C4-2B (cell line): Measurements from ENCODE around the gene TTF1.

Source experiments
- H3K27ac ChIP-seq: fragments of 450-650 bp; 2 replicates; pipeline ENCODE4 v1.5.1; 2017
- CTCF ChIP-seq: fragments of 450-650 bp; conservative IDR thresholded peaks from 2 replicates; pipeline ENCODE4 v1.5.1; 2017; ENCODE audit warnings: mild to moderate bottlenecking
- ZFX ChIP-seq: fragments of 450-650 bp; IDR thresholded peaks from 2 replicates; pipeline ENCODE4 v1.6.1; 2017

TTF1 gene

DNA sequence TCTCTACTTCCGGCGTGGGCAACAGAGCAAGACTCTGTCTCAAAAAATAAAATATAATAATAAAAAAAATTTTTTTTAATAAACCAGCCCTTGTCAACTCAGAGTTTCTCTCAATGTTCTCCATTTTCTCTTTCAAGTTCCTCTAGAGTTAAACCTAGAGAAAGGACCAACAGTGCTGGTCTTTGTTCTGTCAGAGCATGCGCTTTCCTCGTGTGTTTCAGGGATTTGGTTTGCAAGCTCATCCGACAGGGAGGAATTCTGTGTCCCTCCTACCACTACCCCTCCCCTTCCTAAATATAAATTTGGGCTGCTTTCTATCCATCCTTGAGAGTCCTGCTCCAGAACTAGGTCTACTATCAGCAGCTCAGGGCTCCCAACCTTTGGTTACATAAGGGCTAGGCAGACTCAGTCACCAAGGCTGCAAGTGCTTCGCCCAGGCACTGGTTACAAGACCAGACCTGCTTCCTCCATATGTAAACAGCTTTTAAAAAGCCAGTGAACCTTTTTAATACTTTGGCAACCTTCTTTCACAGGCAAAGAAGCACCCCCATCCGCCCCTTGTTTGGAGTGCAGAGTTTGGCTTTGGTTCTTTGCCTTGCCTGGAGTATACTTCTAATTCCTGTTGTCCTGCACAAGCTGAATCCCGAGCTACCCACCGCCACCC is 65.3 kb downstream of the TTF1 start:
- TF ChIP-seq ZFX, result no peak
- no peak for TF ChIP-seq CTCF

DNA sequence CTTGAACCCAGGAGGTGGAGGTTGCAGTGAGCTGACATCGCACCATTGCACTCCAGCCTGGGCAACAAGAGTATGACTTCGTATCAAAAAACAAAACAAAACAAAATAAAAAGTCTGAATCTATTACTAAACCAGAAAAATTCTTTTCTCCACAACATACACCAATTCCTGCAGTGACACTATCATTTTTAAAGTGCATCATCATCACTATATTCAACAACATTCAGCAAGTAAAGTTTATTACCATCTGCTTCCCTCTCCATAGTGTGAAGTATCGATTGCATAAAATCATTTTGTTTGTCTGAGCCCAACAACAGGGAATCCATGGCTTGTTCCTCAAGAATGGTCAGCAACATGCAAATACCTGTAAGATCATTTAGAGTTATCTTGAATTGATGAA is 72.3 kb downstream of the TTF1 start:
- H3K27ac ChIP-seq, result no peak overlapping the region
- TF ChIP-seq ZFX (no peak), CTCF (no peak)

More for the DNA sequence above, 65.3 kb downstream of the TTF1 start:
- no peak overlapping the region for H3K27ac ChIP-seq

- TF ChIP-seq ZFX (no peak), CTCF (no peak)
- no peak overlapping the region for H3K27ac ChIP-seq
Measured at GRCh38 chr9:132333556-132333955, 73.1 kb downstream of the TTF1 start.

DNA sequence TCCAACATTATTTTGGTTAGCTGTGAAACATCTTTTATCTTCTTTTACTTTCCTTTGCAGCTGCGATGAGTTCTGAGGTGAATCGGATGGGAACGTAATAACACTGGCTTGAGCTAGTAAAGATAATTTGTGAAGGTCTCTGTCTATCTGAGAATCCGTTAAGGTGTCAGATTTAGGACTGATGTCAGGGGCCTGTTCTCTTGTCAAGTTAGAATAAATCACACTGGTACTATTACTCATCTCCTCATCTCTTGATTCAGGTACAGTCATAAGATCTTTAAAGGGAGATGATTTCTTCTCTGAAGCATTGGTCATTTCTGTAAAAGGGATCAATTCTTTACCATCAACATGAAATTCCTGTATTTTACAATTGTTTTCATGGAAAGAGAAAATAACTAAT is 78.1 kb downstream of the TTF1 start:
- no peak for TF ChIP-seq ZFX
- no peak for TF ChIP-seq CTCF
- H3K27ac ChIP-seq, result no peak overlapping the region

DNA sequence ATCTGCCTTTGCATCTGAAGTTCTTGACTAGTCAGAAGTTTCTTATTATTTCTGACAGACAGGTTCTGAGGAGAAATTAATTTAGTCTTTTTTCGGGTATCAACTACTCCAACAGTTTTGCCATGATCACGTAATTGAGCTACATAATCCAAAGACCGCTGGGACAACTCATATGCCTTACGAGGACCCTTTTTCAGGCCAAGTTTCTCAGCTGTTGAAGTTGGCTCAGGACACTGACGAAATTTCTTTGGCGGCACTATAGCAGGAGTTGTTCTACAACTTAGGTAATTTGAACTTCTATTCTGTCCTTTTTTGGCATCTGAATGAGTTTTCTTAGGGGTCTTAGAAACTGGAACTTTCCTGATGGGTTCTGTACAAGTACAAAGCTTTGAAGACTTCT is 79.1 kb downstream of the TTF1 start:
- TF ChIP-seq CTCF, result no peak
- no peak for TF ChIP-seq ZFX
- no peak overlapping the region for H3K27ac ChIP-seq
